GM21717 (cell line): ENCODE results near the gene OR4E2.
"Not testable (repeated sequence)": the region's sequence is repeated elsewhere in the genome, so short reads cannot be mapped to it uniquely, and the experiment has no call there.

ENCODE experiments used
- ATAC-seq: cut with Tn5 transposase; IDR thresholded peaks from one replicate; pipeline ENCODE4 v1.9.1; 2021; ENCODE audit warnings: mild to moderate bottlenecking, moderate library complexity; ENCODE audit not compliant: unreplicated experiment

Gene OR4E2, protein sequence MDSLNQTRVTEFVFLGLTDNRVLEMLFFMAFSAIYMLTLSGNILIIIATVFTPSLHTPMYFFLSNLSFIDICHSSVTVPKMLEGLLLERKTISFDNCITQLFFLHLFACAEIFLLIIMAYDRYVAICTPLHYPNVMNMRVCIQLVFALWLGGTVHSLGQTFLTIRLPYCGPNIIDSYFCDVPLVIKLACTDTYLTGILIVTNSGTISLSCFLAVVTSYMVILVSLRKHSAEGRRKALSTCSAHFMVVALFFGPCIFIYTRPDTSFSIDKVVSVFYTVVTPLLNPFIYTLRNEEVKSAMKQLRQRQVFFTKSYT

DNA sequence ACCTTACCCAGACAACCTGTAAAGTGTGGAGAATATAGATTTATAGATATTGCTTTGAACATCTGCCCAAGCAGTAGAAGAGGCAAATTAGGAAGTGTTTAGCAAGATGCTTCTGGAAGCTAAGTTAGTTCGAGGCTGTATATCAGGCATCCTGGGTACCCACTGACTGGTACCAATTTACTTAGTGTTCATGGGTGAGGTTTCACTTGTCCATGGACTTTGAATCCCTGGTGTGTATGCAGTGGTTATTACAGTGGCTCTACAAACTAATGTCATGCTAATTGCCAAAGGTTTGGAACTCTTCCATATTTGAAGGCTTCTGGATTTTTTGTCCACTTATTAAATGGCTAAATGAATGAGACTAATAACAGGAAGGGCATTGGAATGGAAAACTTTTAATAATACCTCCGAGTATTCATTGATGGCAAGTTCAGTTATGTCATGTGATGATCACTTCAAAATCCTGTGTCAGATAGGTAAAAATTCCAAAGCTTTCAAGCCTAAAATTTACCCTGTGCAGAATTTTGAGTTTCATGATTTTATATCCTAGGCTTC, at the start of gene OR4E2:
OR4E2 (plus strand) TSS at position 505 of the 555 bp plus-strand sequence. CDS start 11,248 bp downstream, outside the sequence.
- no peak for ATAC-seq

DNA sequence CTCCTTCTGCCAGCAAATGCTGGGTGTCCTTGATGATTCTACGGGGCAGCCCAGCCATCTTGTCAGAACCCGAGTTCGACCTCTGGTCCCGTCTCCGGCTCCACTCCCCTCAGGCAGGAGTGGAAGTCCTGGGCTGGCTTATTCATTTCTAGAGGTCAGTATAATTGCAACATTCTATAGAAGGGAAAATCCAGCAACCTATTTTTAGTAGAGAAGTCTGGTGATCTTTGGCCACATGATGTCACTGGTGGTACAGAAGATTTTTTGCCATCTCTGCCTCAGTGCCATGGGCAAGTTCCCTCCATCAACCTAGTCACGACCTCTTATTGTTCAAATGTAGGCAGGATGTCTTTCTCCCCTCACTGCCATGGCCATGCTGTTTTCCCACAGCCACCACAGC, 41.3 kb upstream of the OR4E2 start:
- ATAC-seq: no peak

DNA sequence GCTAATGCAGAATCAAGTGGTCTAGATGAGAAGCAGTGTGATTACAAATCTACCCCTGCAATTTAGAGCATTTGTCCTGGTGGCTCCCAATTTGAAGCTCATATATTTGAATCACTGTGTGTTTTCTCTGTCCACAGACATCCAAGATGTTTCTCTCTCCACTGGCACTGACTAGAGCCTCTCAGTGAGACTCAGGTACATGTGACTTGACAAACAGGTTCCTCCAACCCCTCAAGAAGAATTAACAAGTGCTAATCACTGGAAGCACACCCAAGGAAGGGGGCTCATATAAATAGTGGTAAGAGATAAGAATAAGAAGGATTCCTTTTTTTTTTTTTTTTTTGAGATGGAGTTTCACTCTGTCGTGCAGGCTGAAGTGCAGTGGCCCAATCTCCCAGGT, 39.4 kb upstream of the OR4E2 start:
- no peak for ATAC-seq

DNA sequence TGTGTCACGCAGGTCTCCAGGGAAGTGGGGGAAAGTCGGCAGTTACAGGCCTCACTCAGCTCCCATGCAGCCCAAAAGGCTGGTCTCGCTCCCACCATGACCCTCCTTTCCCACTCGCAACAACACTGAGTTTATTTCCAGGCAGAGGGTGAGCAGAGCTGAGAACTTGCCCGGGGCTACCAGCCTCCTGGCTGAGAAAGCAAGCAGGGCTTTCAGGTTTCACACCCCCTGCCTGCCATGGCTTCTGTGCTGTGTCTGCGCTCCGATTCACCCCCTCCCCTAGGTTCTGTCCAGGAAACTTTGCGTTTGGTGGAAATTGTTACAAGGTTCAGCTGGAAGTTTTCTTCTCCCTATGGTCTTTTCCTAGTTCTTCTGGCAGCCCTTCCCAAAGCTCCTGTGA, 36.0 kb upstream of the OR4E2 start:
- ATAC-seq: no peak

DNA sequence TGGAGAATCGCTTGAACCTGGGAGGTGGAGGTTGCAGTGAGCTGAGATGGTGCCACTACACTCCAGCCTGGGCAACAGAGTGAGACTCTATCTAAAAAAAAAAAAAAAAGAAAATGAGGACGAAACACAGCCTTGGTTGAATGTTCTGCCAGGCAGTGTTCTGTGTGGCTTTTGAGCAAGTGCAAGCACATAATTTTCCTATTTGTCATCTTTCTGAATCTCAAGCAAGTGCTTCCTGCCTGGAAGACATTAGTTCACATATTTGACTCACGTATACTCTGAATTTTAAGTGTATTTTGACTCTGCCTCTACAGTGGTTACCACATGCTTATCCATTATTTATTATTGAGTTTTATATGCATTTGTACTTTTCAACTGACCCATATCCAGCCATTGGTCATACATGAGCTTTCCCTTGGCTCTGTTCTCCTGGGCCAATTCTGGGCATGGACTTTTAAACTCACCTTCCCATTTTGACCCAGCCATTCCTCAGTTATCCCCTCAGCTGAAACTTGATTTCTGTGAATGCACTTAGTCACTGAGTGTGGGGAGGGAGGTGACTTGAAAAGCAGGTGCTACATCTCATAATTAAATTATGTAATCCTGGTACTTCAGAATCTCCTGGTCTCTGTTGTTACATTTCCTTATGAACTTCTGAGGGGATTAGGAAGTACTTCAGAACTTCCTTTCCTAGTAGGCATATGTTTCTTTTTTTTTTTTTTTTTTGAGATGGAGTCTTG, 27.0 kb upstream of the OR4E2 start:
- ATAC-seq: no peak

DNA sequence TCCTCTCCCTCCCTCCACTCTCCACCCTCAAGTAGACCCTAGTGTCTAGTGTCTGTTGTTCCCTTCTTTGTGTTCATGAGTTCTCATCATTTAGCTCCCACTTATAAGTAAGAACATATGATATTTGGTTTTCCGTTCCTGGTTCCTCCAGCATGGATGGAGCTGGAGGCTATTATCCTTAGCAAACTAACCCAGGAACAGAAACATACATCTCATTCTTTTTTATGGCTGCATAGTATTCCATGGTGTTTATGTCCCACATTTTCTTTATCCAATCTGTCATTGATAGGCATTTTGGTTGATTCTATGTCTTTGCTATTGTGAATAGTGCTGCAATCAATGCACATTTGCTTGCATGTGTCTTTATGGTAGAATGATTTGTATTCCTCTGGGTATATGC, 23.1 kb upstream of the OR4E2 start:
- ATAC-seq: not testable (repeated sequence)

DNA sequence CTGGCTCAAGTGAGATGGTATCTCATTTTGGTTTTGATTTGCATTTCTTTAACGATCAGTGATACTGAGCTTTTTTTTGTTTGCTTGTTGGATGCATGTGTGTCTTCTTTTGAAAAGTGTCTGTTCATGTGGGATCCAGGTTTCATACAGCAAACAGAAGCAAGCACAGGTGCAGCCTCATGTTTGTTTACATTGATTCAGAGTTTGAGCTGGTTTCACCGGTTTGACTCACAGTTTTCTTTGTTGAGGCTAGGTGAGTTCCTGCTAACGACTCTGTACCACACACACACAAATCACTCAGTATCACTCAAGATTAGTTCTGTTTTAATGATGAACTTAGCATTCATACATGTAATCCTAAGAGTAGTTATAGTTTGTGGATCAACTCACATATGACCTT, 22.6 kb upstream of the OR4E2 start:
- ATAC-seq: no peak

DNA sequence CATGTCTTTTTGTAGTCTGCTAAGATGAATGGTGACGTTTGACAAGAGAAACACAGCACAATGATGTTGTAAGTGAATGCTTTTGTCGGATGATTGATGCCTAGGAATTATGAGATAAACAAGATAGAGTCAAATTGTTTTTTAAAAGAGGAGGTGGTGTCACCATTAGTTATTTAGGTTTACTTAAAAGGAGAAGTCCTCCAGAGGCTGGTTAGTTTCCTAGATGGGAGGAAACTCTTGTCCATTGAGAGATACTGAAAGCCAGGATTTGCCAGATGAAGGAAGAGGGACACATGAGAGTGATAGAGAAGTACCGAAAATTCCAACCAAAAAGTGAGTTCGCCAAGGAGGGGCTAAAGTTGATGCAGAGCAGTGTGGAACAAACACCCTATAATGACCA, 18.8 kb upstream of the OR4E2 start, which contains the start of gene OR10G2:
OR10G2 (minus strand) TSS at position 101 of the 400 bp plus-strand sequence; CDS start at position 3, 98 bp downstream.
- no peak for ATAC-seq

DNA sequence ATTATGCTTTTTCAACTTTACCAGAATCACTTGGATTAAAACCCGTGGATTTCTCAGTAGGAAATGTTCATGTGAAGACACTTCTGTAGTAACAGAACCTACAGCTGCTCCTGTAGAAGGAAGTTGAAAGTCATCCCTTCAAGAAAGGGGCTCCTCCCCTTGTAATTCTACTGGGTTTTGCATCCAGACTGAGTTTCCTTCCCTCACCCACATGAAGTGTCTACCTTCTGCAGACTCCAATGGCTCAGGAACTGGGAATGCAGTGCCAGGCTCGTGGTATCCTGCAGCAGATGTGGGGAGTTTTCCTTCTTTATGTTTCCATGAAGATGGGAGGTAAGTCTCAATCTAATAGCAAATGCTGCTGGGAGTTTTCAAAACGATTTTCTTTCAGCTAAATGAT, 11.0 kb upstream of the OR4E2 start:
- ATAC-seq: no peak

DNA sequence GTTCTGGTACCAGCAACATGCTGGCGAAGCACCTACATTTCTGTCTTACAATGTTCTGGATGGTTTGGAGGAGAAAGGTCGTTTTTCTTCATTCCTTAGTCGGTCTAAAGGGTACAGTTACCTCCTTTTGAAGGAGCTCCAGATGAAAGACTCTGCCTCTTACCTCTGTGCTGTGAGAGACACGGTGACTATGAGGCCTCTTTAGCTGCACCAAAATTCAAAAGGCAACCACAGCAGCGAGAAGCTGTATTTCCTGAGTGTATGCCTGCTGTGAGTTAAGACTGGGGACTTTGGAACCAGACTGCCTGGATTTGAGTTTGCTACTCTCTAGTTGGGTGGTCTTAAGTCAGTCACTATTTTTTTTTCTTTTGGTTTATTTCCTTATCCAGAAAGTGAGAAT, 10.2 kb upstream of the OR4E2 start:
- ATAC-seq: no peak

DNA sequence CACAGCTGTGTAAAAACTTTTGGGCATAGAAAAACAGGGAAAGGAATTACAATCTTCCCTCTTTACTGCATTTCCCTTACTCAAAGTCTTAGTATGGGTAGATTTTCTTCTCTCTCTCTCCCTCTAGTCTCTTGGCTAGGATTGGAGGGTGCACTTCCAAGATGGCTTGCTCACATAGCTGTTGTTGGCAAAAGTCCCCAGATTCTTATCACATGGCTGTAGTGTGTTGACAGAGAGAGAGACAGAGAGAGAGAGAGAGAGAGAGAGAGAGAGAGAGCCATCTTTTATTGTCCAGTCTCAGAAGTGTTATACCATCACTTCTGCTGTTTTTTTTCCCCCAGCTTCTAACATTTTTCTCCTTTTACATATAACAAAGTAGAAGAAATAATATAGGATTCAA, 6.3 kb upstream of the OR4E2 start:
- no peak for ATAC-seq

DNA sequence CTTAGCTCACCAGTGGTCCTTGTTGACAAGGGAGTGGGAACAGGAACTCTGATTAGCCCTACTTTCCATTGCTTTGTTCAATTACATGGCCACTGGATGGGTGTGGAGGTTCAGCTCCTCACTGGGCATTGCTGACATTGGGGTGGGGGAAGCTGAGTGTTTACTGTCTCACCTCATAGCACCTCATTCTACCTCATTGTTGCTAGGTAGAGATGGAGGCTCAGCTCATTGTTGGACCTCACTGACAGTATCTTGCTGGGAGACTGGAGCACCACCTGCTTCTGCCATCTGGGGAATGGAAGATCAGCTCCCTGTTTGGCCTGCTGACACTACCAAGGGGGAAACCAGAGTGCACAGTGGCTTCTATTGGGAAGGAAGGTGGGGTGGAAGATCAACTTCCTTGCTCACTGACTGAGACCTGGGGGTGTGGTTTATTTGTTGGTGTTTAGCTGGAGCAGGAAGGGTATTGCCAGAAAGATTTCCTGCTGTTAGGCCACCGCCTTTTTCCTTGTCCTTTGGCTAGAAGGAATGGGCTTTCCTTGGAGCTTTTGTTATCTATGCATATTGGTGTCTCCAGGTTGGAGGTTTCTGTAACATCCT, 1.3 kb upstream of the OR4E2 start:
- ATAC-seq: no peak

DNA sequence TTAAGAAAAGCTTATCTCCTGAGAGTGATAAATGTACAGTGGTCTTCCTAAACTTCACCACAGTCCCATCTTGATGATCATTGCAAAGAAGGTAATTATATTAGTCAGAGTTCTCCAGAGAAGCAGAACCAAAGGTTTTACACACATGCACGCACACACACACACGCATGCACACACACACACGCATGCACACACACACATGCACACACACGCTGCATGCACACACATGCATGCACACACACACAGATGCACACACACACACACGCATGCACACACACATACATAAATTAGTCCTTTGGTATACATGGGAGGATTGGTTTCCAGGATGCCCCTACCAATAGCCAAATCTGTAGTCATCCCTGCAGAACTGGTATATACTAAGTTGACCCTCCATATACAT, 580 bp downstream of the OR4E2 start:
- no peak for ATAC-seq

DNA sequence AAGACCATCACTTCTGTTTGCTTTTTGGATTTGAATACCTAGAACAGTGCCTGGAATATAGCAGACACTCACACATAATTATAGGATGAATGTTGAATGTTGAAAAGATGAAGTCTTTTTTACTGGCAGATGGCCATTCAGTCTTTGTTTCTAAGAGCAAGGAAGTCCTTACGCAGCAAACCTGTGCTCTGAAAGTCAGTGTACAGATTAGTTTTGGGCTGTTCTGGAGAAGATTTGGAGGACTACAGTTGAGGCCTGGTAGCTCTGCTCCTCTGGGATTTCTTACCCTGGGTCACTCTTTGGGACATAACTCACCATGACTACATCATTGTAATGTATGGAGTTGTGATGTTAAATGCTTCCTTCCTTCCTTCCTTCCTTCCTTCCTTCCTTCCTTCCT, 3.3 kb downstream of the OR4E2 start:
- no peak for ATAC-seq

DNA sequence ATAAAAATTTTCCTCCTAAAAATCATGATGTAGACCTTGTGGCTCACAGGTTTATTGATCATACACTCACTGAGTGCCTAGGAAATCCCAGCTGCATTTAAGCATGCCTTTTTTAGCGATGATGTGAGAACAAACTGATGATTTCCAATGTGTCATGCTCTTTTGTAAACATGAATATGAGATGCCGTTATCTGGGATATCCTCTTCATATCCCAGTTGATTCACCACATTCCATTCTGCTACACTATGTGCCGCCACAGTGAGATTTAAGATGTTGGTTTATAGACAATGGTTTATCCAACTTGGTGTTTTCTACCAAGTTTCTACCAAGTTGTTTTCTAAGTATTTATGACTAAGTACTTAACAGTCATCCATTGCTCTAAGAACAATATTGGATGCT, 14.7 kb downstream of the OR4E2 start:
- no peak for ATAC-seq

DNA sequence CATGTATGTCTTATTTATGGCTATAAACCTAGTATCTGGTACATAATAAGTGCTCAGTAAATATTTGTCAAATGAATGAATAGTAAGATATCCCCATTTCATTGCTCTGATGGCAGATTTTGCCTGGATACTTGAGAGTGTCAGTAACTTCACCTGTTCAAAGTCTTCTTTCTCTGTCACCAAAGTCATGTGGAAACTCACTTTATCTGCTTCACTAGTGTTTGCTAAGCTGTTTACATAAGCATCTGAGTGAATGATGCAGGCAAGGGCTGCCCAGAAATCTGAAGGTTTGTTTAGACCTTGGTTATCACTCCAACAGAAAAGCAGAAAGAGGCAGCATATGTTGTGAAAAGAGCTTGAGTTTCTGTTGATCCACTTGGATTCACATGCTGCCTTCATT, 15.6 kb downstream of the OR4E2 start:
- ATAC-seq: no peak

DNA sequence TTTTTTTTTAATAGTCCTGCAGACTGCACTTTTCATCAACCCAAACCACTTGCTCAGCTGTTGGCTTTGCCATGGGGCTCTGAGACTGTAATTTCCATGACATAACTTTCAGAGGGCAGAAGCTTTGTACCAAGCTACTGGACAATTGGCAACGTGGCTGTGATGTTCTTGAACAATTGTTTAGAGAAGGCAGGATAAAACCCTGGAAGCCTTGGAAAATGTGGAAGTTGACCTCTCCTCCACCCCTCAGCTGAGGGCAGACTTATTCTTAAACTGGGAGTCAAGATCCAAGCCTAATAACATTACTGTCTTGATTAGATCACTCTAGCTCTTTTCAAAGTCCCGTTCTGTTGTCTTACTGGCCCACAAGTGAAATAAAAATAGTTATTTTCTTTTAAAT, 17.7 kb downstream of the OR4E2 start:
- no peak for ATAC-seq

DNA sequence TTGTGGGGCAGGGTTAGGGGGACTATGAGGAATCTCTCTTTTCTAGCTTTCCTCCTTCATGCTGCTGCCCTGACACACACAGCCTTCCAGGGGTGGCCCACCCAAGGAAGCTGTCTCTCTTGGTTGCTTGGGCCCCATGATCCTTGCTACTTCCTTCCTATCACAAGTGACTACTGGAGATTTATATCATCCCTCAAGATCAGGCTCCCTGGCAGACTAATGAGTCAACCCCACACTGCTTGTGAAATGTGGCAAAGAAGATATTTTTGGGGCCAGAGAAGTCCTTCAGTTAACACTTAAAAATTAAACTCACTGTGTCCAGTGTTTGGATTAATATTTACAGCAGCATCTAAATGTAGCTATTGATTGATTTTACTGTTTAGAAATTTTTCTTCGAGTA, 18.5 kb downstream of the OR4E2 start:
- no peak for ATAC-seq

DNA sequence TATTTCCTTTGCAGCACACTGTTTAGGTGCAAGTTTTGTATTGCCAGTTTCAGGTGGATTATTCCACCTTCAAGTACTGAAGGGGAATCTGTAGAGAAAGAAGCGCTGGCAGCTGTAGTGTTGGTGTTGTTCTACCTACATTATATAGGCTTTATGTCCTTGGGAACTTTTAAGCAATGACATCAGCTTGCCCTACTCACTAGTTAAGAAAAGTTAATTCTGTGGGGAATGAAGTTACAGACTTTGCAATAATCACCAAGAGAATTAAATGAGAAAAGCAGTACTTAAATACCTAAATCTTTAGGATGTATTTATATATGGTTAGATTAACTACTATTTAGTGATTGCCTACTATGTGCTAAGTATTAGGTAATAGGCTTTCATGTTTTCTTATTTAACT, 20.1 kb downstream of the OR4E2 start, which contains the start of gene OR4E1:
OR4E1 (minus strand) TSS at position 101 of the 400 bp plus-strand sequence. CDS start 2,883 bp downstream, outside the sequence.
- no peak for ATAC-seq

DNA sequence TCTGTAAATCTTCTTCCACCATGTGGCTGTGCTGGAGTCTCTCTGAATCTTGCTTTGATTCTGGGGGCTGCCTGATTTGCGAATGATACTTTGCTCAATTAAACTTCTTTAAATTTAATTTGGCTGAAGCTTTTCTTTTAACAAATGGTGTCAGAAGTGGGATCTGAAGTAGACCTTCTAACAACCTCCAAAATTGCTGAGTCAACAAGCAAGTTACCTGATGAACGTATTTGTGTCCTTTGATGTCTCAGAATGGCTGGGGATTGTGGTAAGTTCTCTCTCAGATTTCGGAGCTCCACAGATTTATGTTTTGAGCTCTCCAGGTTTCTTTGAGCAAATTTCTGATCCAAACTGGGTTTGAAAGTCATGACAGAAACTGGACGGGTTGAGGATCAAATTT, 21.9 kb downstream of the OR4E2 start:
- ATAC-seq: no peak

DNA sequence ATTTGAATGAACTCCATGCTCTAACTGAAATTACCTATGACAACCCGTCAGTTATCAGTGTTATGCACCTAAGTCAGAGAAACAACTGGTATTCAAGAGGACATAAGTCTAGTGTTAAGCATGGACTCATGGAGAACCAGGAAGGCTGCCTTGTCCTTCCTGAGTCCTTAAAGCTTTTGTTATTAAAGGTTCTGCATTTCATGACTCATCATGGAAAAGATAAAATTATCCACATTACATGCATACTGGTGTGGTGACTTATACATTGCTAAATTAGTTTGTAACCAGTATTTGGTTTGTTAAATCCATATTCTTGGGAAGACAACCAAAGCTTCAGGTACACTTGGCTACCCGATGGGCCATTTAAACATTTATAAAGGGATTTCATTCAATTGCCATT, 26.4 kb downstream of the OR4E2 start:
- ATAC-seq: no peak

DNA sequence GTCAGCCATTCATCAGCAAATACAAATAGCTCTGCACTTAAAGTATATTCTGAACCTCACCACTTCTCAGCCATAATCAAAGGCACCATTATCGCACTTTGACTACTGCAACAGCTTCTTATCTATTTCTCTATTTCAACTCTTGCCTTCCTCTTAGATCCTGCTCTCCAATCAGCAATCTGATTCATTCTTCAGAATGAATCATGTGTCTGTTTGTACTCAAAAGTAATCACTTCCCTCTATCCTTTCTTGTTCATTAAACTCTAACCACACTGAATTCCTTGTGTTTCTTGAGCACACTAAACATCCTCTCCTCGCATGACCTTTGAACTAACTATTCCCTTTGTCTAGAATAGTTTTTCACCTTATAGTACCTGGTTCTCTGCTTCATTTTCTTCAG, 32.8 kb downstream of the OR4E2 start:
- no peak for ATAC-seq
